ENCODE measurements around the gene PNP. TPM values are rescaled to one million over a fixed set of nuclear protein-coding genes. Genes with fewer than 3 reads are reported as not detected.

PNP gene
- total and polyA plus RNA-seq, 8 donors = 6.2 to 24.0 (median 9.2) TPM

GRCh38 chr14:20482382-20482781 is 13.2 kb downstream of the PNP start:
- no peaks in the 10 kb centered on the region for H3K4me1 ChIP-seq
- no peaks in the 10 kb centered on the region for H3K27me3 ChIP-seq
- intact Hi-C loops (cut with DNase I) = no loop called here
- no peak for FAIRE-seq
- no peaks in the 10 kb centered on the region for H3K36me3 ChIP-seq
- no peak overlapping the region for H3K4me3 ChIP-seq
- no peak for TF ChIP-seq CTCF (IDR thresholded peaks at IDR 0.05)
- no peak for DNase-seq
- 70 to 83% methylated on average over 5 of the region's 5 CpGs for whole genome bisulfite sequencing, 2 donors
- H3K27ac ChIP-seq = no peak overlapping the region
- H3K9me3 ChIP-seq = no peaks in the 10 kb centered on the region
- no peak for ATAC-seq

- TF ChIP-seq CTCF (IDR thresholded peaks at IDR 0.05) = no peak
- Histone ChIP-seq H3K9me3 (no peaks in the 10 kb centered on the region), H3K4me3 (no peak overlapping the region), H3K27ac (no peak overlapping the region), H3K27me3 (no peaks in the 10 kb centered on the region), H3K36me3 (no peaks in the 10 kb centered on the region), H3K4me1 (no peaks in the 10 kb centered on the region)
- WGBS, 2 donors = 44 to 53% methylated on average over 7 of the region's 7 CpGs
- intact Hi-C loops (cut with DNase I) = no loop called here
- FAIRE-seq (no peak), DNase-seq (no peak), ATAC-seq (no peak)
These were observed 16.7 kb downstream of the PNP start for GRCh38 chr14:20485900-20486299.

- intact Hi-C loops (cut with DNase I) = no loop called here
- no peaks in the 10 kb centered on the region for H3K36me3 ChIP-seq
- TF ChIP-seq CTCF (IDR thresholded peaks at IDR 0.05) = no peak
- no peaks in the 10 kb centered on the region for H3K27me3 ChIP-seq
- H3K4me3 ChIP-seq = no peak overlapping the region
- 77 to 89% methylated on average over 8 of the region's 8 CpGs for WGBS, 2 donors
- H3K9me3 ChIP-seq = no peaks in the 10 kb centered on the region
- ATAC-seq (no peak), FAIRE-seq (no peak), DNase-seq (no peak)
- no peak overlapping the region for H3K27ac ChIP-seq
- H3K4me1 ChIP-seq = no peaks in the 10 kb centered on the region
These were observed 17.6 kb downstream of the PNP start for GRCh38 chr14:20486684-20487395.

- FAIRE-seq (no peak), ATAC-seq (no peak), DNase-seq (no peak)
- intact Hi-C loops (cut with DNase I) = no loop called here
- no peaks in the 10 kb centered on the region for H3K27me3 ChIP-seq
- H3K4me1 ChIP-seq = no peaks in the 10 kb centered on the region
- no peaks in the 10 kb centered on the region for H3K36me3 ChIP-seq
- H3K9me3 ChIP-seq = no peaks in the 10 kb centered on the region
- no peak overlapping the region for H3K4me3 ChIP-seq
- no peak overlapping the region for H3K27ac ChIP-seq
- no peak for TF ChIP-seq CTCF (IDR thresholded peaks at IDR 0.05)
These were observed 18.2 kb downstream of the PNP start for GRCh38 chr14:20487396-20487725.

- H3K4me1 ChIP-seq = no peaks in the 10 kb centered on the region
- TF ChIP-seq CTCF (IDR thresholded peaks at IDR 0.05) = no peak
- H3K36me3 ChIP-seq = no peaks in the 10 kb centered on the region
- no peaks in the 10 kb centered on the region for H3K9me3 ChIP-seq
- H3K4me3 ChIP-seq = no peak overlapping the region
- intact Hi-C loops (cut with DNase I) = no loop called here
- WGBS, 2 donors = 47 to 49% methylated on average over 6 of the region's 6 CpGs
- DNase-seq (no peak), ATAC-seq (no peak), FAIRE-seq (no peak)
- H3K27ac ChIP-seq = no peak overlapping the region
- H3K27me3 ChIP-seq = no peaks in the 10 kb centered on the region
These were observed 20.1 kb downstream of the PNP start for GRCh38 chr14:20489093-20489994.
